NCI-H2227 treated with DMSO at 0.1 percent for 48 hours (cell line): ENCODE results near the gene CFDP1.
A peak's percentile ranks its signal among the peaks of the same experiment; 100 is the strongest.
"Not testable (repeated sequence)": the region's sequence is repeated elsewhere in the genome, so short reads cannot be mapped to it uniquely, and the experiment has no call there.

Experiments
- DNase-seq: peaks from one replicate; lab custom pipeline; 2025; lab: John Stamatoyannopoulos, UW

Gene CFDP1

DNA sequence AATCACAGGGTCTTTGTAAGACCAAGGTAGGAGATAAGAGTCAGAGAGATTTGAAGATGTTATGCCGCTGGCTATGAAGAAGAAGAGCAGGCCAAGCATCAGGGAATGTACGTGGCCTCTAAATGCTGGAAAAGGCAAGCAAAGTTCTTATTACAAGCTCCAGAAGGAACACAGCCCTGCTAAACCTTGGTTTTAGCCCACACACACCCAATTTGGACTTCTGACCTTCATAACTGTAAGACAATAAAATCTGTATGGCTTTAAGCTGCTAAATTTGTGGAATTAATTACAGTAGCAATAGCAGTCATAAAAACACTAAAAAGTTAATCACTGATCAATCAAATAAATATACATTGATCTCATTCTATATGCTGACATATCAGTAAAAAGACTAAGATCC is 25.1 kb upstream of the CFDP1 start:
- DNase-seq = no peak

DNA sequence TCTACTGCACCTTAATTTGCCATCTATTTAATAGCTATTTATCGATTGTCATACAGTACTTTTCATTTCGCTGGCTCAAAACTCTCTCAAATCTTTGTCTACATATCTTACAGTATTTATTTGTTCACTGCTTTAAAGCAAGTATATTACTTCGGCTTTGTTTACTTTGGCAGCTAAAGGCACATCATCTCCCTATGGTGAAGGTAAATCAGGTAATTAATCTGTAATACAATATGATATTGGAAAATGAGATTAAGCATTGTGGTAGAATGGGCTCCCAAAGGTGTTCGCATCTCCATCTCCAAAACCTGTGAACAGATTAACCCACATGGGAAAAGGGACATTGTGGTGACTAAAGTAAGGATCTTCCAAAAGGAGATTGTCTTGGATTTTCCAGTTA is 24.7 kb upstream of the CFDP1 start:
- DNase-seq = no peak

DNA sequence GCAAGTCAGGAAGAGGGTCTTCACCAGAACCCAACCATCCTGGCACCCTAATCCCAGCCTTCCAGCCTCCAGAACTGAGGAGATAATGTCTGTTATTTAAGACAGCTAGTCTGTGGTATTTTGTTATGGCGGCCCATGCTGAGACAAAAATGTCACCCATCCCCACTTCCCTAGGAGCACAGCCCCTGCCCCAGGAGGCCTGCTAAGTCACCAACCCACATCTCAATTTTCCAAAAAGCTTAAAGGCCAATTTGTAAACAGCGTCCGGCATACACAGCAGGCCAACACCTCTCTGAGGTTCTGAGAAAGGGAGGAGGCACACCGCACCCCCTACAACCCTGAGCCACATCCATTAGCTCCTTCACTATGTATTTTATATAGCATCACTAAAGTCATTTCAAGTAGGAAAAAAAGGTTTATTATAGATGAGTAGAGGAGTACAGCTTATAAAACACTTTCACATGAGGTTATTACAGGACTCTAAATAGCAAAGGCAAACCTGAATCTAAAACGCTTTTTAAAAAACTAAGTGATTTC is 24.2 kb upstream of the CFDP1 start:
- no peak for DNase-seq

DNA sequence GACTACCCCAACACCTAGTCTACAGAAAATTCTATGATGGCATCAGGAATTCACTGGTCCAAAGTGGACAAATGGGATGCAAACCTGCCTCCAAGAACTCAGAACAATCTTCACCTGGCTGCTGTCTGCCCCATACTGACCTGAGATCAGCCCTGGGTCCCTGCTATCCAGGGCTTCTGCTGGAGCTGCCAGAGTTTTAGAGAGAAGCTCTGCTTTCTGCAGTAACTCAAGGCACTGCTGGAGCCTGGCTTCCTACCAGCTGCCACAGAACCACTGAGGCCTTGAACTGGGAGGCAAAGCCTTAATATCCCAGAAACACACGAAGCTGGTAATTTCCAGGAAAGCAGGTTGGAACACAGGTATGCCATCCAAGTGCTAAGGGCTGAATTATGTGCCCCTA is 23.7 kb upstream of the CFDP1 start:
- no peak for DNase-seq

DNA sequence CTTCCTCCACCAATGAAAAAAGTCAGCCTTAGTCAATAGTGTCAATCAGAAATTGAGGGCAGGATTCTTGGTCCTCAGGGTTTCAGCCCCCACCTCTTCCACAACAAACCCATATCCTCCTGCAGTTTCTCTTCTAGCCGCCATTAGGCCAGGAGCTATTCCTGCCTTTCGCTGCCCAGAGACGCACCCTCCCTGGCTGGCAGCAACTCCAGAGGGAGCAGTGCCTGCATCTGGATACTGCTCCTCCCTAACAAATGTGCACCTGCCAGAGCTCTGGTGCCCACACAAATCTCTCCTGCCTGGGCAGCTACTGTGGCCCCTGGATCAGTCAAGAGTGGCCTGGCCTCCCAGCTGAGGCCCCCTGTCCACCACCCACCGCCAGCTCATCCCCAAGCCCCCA is 23.2 kb upstream of the CFDP1 start:
- DNase-seq = not testable (repeated sequence)

DNA sequence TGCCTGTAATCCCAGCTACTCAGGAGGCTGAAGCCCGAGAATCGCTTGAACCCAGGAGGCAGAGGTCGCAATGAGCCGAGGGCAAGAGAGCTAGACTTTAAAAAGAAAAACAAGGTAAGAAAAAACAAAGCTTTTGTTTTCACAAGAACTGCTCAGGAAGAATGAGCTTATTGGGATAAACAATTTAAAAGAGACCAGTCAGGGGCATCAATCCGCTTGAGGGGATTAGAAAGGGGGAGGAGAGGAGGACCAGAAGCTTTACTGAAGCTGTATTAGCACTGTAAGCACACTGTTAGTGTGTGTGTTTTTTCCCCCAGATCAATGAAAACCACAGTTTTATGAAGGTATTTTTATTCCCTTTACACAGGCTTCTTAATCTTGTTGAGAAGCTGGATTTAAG is 22.4 kb upstream of the CFDP1 start:
- no peak for DNase-seq

DNA sequence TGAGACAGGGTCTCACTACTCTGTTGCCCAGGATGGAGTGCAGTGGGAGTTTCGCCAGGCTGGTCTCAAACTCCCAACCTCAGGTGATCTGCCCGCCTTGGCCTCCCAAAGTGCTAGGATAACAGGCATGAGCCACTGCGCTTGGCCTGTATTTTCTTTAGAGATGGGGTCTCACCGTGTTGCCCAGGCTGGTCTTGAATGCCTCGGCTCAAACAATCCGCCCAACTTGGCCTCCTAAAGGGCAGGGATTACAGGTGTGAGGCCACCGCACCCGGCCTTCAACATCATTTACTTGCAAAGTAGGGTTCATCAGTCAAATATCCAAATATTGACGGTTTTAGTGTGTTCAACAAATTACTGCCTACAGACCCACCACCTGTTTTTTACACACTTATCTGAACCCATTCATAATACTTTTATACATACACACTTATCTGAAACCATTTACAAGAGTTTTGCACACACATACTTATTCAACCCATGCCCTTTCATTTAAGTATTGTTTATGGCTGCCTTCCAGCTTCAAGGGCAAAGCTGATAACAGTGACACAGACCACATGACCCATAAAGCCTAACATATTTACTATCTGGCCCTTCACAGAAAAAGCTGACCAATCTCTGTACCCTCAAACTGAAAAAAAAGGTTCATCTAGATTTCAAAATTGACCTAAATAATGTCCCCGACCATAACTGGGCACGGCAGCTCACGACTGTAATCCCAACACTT is 19.3 kb upstream of the CFDP1 start:
- no peak for DNase-seq

DNA sequence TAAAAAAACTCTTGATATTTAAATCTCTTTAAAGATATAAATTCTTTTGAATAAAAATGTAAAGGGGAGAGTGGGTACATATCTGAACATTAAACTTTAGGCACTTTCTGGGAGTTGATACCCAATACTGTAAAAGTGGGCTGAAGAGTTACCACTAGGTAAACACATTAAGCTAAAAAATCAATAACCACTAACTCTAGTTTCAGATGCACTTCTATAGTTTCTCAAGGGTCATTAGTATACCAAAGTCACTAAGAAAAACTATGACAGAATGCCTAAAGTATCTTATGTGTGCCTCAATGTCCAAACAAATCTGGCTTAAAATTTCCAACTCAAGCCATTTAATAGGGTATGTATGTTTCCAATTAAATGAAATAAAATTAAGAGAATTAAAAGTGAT is 13.1 kb upstream of the CFDP1 start:
- DNase-seq = no peak

DNA sequence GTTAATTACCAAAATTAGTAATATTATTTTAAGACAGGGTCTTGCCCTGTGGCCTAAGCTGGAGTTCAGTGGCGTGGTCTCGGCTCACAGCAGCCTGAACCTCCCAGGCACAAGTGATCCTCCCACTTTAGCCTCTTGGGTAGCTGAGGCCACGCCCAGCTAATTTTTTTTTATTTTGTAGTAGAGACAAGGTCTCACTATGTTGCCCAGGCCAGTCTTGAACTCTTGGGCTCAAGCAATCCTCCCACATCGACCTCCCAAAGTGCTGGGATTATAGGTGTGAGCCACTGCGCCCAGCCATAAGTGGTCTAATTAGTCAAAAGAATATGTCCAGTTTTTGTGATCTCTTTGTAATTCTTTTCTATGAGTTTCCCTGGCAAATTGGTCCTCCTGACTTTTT is 12.0 kb upstream of the CFDP1 start:
- no peak for DNase-seq

DNA sequence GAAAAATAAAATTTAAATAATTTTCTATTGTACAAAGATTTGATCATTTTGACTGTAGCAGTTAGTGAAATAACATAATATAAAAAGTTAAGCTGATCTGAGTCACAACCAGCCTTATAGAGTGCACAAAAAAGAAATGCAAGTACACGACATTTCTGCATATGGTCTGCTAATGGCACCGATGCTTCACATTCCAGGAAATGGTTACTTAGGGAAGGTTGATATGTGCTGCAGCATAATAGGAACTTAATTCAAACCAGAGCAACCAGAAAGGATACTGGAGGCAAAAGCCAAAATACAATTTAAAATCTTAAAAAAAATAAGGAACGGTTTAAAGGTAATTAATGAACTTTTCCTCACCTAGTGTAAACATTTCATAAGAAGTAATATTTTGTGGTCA is 10.0 kb upstream of the CFDP1 start:
- DNase-seq = no peak

DNA sequence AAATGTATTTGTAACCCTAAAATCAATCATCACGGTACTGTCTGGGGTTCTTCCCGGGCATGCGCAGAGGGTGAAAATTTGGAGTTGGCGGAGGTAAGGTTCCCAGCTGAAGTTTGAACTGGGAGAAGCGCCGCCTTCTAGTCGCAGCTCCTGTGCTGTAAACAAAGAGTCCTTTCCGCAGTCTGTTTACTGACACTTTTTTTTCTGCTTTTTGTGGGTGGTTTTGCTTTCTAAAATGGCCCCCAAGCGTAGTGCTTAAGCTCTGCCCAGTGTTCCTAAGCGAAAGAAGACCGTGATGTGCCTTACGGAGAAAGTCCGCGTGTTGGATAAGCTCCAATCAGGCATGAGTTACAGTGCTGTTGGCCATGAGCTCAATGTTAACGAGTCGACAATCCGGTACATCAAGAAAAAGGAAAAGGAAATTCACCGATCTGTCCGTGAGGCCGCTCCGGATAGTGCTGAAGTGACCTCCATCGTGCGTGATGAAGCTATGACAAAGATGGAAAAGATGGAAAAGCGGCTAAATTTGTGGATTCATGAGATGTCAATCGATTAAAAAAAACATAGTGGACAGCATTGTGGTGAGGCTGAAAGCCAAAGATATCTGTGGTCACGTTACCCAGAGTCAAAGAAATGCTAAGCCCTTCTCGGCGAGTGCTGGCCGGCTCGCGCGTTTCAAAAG is 570 bp upstream of the CFDP1 start:
- DNase-seq = no peak

DNA sequence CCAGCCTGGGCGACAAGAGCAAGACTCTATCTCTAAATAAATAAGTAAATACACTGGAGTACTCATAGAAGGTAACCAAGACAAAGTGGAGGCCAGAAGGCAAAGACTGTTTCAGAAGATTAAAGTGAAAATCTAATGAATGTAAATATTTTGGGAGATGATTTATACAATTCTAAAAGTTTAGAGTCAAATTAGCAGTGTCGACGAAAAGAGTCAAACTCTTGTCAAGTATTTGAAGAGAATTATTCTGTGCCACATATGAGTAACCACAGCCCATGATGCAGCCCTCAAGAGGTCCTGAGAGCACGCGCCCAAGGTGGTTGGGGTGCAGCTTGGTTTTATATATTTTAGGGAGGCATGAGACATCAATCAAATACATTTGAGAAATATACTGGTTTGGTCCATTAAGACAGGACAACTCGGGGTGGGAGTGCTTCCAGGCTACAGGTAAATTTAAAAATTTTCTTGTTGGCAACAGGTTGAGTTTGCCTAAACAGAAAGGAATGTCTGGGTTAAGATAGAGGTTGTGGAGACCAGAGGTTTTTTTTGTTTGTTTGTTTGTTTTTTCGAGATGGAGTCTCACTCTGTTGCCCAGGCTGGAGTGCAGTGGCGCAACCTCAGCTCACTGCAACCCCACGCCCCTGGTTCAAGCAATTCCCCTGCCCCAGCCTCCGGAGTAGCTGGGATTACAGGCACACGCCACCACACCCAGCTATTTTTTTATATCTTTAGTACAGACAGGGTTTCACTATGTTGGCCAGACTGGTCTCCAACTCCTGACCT is 3.5 kb downstream of the CFDP1 start:
- DNase-seq = no peak

DNA sequence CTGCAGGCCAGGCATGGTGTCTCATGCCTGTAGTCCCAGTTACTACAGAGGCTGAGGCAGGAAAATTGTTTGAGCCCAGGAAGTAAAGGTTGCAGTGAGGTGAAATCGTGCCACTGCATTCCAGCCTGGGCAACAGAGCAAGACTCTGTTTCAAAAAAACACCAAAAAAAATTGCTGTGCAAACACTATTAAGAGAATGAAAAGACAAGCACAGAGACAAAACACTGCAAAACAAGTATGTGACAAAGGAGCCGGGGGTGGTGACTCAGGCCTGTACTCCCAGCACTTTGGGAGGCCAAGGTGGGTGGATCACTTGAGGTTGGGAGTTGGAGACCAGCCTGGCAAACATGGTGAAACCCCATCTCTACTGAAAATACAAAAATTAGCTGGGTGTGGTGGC is 6.8 kb downstream of the CFDP1 start:
- DNase-seq = not testable (repeated sequence)

DNA sequence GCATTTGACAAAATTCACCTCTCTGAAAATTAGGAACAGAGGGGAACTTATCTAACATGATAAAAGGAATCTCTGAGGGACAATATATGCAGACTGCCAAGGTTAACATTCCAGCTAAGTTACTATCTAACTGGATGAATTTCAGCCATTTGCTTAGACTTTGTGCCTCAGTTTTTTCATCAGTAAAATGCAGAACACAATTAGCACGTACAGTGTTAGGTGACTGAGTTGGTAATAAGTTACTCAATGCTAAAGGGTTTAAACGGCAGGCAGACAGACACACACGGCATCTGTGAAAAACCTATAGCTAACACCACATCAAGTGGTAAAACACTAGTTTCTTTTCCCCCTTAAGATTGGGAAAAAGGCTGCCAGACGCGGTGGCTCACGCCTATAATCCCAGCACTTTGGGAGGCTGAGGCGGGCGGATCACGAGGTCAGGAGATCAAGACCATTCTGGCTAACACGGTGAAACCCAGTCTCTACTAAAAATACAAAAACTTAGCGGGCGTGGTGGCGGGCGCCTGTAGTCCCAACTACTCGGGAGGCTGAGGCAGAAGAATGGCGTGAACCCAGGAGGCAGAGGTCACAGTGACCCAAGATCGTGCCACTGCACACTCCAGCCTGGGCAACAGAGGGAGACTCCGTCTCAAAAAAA is 9.1 kb downstream of the CFDP1 start:
- DNase-seq = not testable (repeated sequence)

DNA sequence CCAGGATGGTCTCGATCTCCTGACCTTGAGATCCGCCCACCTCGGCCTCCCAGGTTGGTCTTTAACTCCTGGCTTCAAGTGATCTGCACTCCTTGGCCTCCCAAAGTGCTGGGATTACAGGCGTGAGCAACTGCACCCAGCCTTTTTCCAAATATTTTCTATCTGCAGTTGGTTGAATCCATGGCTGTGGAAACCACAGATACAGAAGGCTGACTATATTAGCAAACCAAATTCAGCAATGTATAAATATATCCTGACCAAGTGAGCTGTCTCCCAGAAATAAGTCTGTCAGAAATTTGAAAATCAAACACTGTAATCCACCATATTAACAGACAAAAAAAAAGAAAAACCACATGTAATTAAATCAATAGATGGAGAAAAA is 9.6 kb downstream of the CFDP1 start:
- no peak for DNase-seq

DNA sequence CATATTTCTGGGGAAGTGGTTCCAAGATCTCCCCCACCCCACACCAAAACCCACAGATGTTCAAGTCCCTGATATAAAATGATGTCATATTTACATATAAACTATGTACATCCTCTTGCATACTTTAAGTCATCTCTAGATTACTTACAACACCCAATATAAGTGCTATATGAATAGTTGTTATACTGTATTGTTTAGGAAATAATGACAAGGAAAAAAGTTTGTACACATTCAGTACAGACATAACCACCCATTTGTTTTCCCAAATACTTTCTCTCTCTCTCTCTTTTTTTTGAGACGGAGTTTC is 11.5 kb downstream of the CFDP1 start:
- DNase-seq = no peak

DNA sequence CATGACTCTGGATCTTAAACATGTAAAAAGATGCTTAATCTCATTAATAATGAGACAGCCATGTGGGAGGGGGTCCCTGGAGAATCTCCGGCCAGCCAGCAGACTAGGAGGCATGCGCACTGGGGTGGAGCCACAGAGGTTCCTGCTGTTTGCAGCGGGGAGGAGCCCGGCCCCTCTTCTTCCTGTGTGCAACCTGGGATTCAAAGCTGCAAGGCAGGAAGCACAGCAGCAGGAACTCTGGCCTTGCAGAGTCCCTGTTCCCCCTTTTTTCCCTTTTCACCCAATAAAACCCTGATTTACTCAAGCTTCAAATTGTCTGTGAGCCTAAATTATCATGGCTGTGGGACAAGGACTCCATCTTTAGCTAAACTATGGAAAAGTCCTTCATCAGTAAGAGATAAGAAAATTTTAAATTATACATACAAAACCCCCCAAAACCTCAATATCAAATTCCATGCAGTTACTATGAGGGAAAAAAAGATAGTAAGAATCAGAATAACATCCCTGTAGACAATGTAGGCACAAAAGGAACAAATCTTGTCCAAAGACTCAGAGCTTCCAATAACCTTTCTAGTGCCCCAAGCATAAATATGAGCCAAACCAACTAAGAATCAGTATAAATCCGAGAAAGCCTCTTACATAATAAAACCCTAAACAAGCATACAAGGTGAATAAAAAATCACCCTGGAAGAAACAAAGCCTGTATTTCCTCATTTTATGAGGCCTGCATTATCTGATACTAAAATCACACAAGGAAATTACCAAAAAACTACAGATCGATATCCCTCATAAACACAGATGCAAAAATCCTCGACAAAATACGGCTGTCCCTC is 12.1 kb downstream of the CFDP1 start:
- peak; percentile 58 for DNase-seq

DNA sequence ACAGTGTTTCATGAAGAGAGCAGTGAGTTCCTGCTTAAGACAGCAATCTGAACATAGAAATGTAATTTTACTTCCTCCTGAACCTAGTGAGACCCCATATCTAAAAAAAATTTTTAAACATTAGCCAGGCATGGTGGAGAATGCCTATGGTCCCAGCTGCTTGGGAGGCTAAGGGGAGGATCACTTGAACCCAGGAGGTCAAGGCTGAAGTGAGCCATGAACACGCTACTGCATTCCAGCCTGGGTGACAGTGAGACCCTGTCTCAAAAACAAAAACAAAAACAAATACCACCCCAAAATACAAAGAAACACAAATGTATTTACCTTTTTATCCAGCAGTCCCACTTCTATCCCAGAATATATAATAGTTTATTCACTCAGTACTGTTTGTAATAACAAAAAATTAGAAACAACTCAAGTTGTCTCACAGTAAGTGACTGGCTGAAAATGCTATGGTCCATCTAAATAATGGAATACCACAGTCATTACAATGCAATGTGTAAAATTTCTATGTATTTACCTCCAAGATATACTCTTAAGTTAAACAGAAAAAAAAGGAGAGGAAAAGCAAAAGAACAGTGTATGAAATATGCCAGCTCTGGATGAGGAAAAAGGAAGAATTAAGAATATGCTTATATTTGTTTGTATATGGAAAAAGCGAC is 16.3 kb downstream of the CFDP1 start:
- DNase-seq = no peak

DNA sequence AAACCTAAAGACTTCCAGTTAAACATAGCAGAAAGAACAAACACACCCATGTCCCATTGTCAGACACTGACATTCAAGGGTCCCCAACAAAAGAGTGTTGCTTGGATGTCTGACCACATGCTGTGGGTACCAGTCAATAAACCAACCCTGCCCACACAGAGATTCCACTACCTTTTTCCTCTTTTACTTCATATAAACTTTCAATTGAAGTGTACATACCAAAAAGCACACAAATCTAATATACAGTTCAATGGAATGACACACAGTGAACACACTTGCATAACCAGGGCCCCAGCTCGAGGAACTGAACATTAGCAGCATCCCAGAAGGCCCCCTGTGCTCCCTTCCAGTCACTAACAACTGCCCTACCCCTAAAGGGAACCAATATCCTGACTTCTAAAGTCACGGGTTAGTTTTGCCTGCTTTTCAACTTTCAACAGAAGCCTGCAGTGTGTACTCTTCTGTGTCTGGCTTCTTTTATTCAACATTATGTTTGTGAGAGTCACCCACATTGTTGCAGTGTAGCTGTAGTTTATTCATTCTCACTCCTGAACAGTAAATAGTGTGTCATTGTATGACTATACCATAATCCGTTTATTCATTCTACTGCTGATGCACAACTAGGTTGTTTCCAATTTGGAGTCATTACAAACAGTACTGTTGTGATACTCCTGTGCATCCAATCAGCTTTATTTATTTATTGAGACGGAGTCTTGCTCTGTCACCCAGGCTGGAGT is 18.0 kb downstream of the CFDP1 start:
- no peak for DNase-seq

DNA sequence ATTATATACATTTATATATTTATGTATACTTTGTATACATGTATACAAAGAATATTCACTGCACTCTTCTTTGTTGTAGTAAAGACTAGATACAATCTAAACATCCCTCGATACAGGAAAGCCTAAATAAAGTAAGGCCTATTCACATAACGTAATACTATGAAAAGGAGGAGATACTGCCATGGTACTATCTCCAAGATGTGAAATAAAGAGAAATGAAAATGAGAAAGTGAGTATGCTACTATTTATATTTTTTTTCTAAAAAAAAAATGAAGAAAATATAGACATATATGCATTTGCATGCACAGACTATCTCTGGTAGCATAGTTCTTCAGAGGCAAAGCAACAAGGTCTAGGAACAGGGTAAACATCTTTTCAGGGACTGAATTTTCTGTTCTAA is 19.4 kb downstream of the CFDP1 start:
- no peak for DNase-seq
